ENCODE results near the gene SEZ6. TPM values are rescaled to one million over a fixed set of nuclear protein-coding genes. Genes with fewer than 3 reads are reported as not detected.

The SEZ6 gene
- total and polyA plus RNA-seq, 2 donors (not counting 1 experiment from before 2014, with no cell fraction given) = not detected

DNA sequence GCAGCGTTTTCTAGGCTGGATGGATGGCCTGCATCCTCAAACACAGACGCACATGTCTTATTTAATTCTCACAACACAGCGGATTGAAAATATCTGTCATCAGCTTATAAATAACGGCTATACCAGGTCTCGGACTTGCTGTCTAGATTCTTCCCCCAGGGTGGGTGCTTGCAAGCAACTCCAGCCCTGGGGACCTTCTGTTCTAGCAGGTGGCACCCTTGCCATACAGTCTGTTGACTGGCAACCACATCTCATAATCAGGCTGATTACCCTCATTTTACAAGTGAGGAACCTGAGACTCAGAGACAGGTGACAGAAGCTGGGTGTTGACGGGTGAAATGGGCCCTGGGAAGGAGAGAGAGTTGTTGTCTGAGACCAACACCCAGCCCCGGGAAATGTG is 16.2 kb upstream of the SEZ6 start:
- no peaks in the 10 kb centered on the region for H3K36me3 ChIP-seq (replicated peaks in 1 of 2; ENCODE audit: control extremely low read depth in 1 of 2, control insufficient read depth in 1 of 2, extremely low read depth in 1 of 2, insufficient read depth in 2 of 2, low read length in 1 of 2)

GRCh38 chr17:29021226-29021625 is 15.4 kb upstream of the SEZ6 start:
- Histone ChIP-seq H3K36me3 (replicated peaks in 1 of 2; ENCODE audit: control extremely low read depth in 1 of 2, control insufficient read depth in 1 of 2, extremely low read depth in 1 of 2, insufficient read depth in 2 of 2, low read length in 1 of 2) (no peaks in the 10 kb centered on the region), H3K27me3 (replicated peaks in 1 of 4; ENCODE audit: control extremely low read depth in 1 of 4, control insufficient read depth in 3 of 4, insufficient read depth in 4 of 4, low read length in 3 of 4) (peaks cover 0 to 63% (median 19%) of the 10 kb centered on the region in 4 experiments), H3K9me3 (ENCODE audit: control extremely low read depth in 1 of 3, control insufficient read depth in 2 of 3, insufficient read depth in 1 of 3, low read length in 2 of 3) (peaks cover 0 to 6% (median 0%) of the 10 kb centered on the region in 3 donors), H3K4me2 (replicated peaks; ENCODE audit: low read depth, low read length, poor library complexity, severe bottlenecking) (no peak overlapping the region), H3K9ac (ENCODE audit: low read length) (no peak overlapping the region), H2AFZ (ENCODE audit: insufficient read depth, low read depth, low read length, poor library complexity, severe bottlenecking) (no peak overlapping the region), H3K4me1 (ENCODE audit: control insufficient read depth in 2 of 2, insufficient read depth in 2 of 2, low read length in 2 of 2) (peaks cover 14 to 15% of the 10 kb centered on the region in 2 donors), H3K27ac (ENCODE audit: low read length in 2 of 2) (no peak overlapping the region), H4K20me1 (ENCODE audit: control insufficient read depth, insufficient read depth, low read length, poor library complexity, severe bottlenecking) (no peaks in the 10 kb centered on the region), H3K79me2 (ENCODE audit: control insufficient read depth, insufficient read depth, low read length) (no peaks in the 10 kb centered on the region), H3K4me3 (ENCODE audit: control extremely low read depth in 1 of 5, extremely low read depth in 1 of 5, insufficient read depth in 1 of 5, low read depth in 2 of 5, low read length in 4 of 5) (no peak overlapping the region)
- H3K4me1 Mint-ChIP-seq = peaks cover 9% of the 10 kb centered on the region
- TF ChIP-seq CTCF (IDR thresholded peaks at IDR 0.05) (no peak), EZH2 (IDR thresholded peaks at IDR 0.05; ENCODE audit: borderline replicate concordance, insufficient read depth, low read depth, low read length, poor library complexity, severe bottlenecking) (no peak)
- intact Hi-C loops (cut with micrococcal nuclease) = no loop called here
- no peak overlapping the region for H3K4me3 Mint-ChIP-seq
- H3K9me3 Mint-ChIP-seq (ENCODE audit: insufficient read depth) = no peaks in the 10 kb centered on the region
- ChIA-PET POLR2A (no interaction called here), CTCF (interaction anchor here (0.6 kb wide), 1 partner anchor 485 kb away, joined by 3 read pairs; no protein-coding TSS in a partner anchor)
- 42% methylated on average over 7 of the region's 7 CpGs for WGBS (ENCODE audit: insufficient coverage)
- ATAC-seq (ENCODE audit: low read depth) = no peak
- H3K27me3 Mint-ChIP-seq = peaks cover 68% of the 10 kb centered on the region
- DNase-seq = no peak
- no peak overlapping the region for H3K27ac Mint-ChIP-seq

More for the DNA sequence above, 16.2 kb upstream of the SEZ6 start:
- H3K27ac ChIP-seq (ENCODE audit: low read length in 2 of 2) = no peak overlapping the region
- H2AFZ ChIP-seq (ENCODE audit: insufficient read depth, low read depth, low read length, poor library complexity, severe bottlenecking) = no peak overlapping the region
- H3K79me2 ChIP-seq (ENCODE audit: control insufficient read depth, insufficient read depth, low read length) = no peaks in the 10 kb centered on the region
- ATAC-seq (ENCODE audit: low read depth) (no peak), DNase-seq (no peak)
- no peaks in the 10 kb centered on the region for H4K20me1 ChIP-seq (ENCODE audit: control insufficient read depth, insufficient read depth, low read length, poor library complexity, severe bottlenecking)
- WGBS (ENCODE audit: insufficient coverage) = 88% methylated on average over 3 of the region's 7 CpGs
- H3K9me3 Mint-ChIP-seq (ENCODE audit: insufficient read depth) = no peaks in the 10 kb centered on the region
- no peak overlapping the region for H3K4me3 Mint-ChIP-seq
- H3K4me1 ChIP-seq (ENCODE audit: control insufficient read depth in 2 of 2, insufficient read depth in 2 of 2, low read length in 2 of 2) = peaks cover 14 to 15% of the 10 kb centered on the region in 2 donors
- H3K4me1 Mint-ChIP-seq = peaks cover 9% of the 10 kb centered on the region
- peaks cover 69% of the 10 kb centered on the region for H3K27me3 Mint-ChIP-seq
- TF ChIP-seq CTCF (IDR thresholded peaks at IDR 0.05) (no peak), EZH2 (IDR thresholded peaks at IDR 0.05; ENCODE audit: borderline replicate concordance, insufficient read depth, low read depth, low read length, poor library complexity, severe bottlenecking) (no peak)
- no peak overlapping the region for H3K4me3 ChIP-seq (ENCODE audit: control extremely low read depth in 1 of 5, extremely low read depth in 1 of 5, insufficient read depth in 1 of 5, low read depth in 2 of 5, low read length in 4 of 5)
- no peak overlapping the region for H3K27ac Mint-ChIP-seq
- H3K4me2 ChIP-seq (replicated peaks; ENCODE audit: low read depth, low read length, poor library complexity, severe bottlenecking) = no peak overlapping the region
- intact Hi-C loops (cut with micrococcal nuclease) = no loop called here
- ChIA-PET POLR2A (no interaction called here), CTCF (no interaction called here)
- H3K9ac ChIP-seq (ENCODE audit: low read length) = no peak overlapping the region
- H3K9me3 ChIP-seq (ENCODE audit: control extremely low read depth in 1 of 3, control insufficient read depth in 2 of 3, insufficient read depth in 1 of 3, low read length in 2 of 3) = peaks cover 0 to 6% (median 0%) of the 10 kb centered on the region in 3 donors
- peaks cover 0 to 64% (median 19%) of the 10 kb centered on the region in 4 experiments for H3K27me3 ChIP-seq (replicated peaks in 1 of 4; ENCODE audit: control extremely low read depth in 1 of 4, control insufficient read depth in 3 of 4, insufficient read depth in 4 of 4, low read length in 3 of 4)
